HepG2 (cell line): Measurements from ENCODE around the gene MARS2. TPM values are rescaled to one million over a fixed set of nuclear protein-coding genes. Genes with fewer than 3 reads are reported as not detected.
"Not testable (repeated sequence)": the region's sequence is repeated elsewhere in the genome, so short reads cannot be mapped to it uniquely, and the experiment has no call there.

Source experiments
- ATAC-seq: fragments of 200-7000 bp; cut with Tn5 transposase; 3 replicates; pipeline ENCODE4 v1.9.1; 2020; ENCODE audit warnings: mild to moderate bottlenecking, moderate library complexity
- BruUV-seq: library from RNA; stranded (reverse); fragments of 400-500 nt; replicated peaks from 2 replicates; lab custom pipeline; 2021; lab: Mats Ljungman, UMichigan
- CTCF ChIA-PET: fragments of 300-600 bp; formaldehyde crosslinking; extraction: SDS; loops from one replicate; lab custom pipeline; 2021; ENCODE audit warnings: low total read pairs, inconsistent platforms, low intra/inter-chr PET ratio; lab: Yijun Ruan, JAX
- POLR2A ChIA-PET: fragments of 350-600 bp; sonication (Branson Sonifier 250); formaldehyde crosslinking; loops from one replicate; lab custom pipeline; 2020; ENCODE audit warnings: antibody characterized with exemption, inconsistent platforms; lab: Yijun Ruan, JAX
- DNase-seq: peaks from one replicate; pipeline ENCODE4 v3.0.0-alpha.2; 2015; ENCODE audit warnings: low spot score
- FAIRE-seq: peaks from 3 replicates; lab custom pipeline; 2011; peaks lifted over from hg19 to GRCh38; lab: Jason Lieb, UNC
- H2AFZ ChIP-seq: one replicate; pipeline ENCODE4 v1.6.1; 2011; ENCODE audit warnings: low read length, inconsistent platforms
- H3K27ac ChIP-seq: fragments of 300-600 bp; 3 replicates; pipeline ENCODE4 v1.8.0; 2011; ENCODE audit warnings: mixed run types, mild to moderate bottlenecking, mixed read lengths, low read length, inconsistent platforms; ENCODE audit not compliant: insufficient read depth; ENCODE audit errors: extremely low read length
- H3K27me3 ChIP-seq, 2 experiments: fragments of 200-600 bp in 1 of 2; 2 replicates in 1 of 2; 3 replicates in 1 of 2; pipeline versions ENCODE4 v1.6.0 to v1.8.0; 2011; ENCODE audit warnings: low read length in 2 of 2, mild to moderate bottlenecking in 2 of 2, moderate library complexity in 2 of 2, inconsistent platforms in 1 of 2; ENCODE audit not compliant: insufficient read depth in 2 of 2, control insufficient read depth in 1 of 2
- H3K36me3 ChIP-seq, 2 experiments: fragments of 200-600 bp in 1 of 2; replicated peaks in 1 of 2; 2 replicates in 1 of 2; 3 replicates in 1 of 2; pipeline versions ENCODE4 v1.5.1 to v1.8.0; 2011; ENCODE audit warnings: low read length in 2 of 2, inconsistent platforms in 1 of 2; ENCODE audit not compliant: insufficient read depth in 2 of 2, control insufficient read depth in 1 of 2
- H3K4me1 ChIP-seq: 2 replicates; pipeline ENCODE4 v1.5.1; 2012; ENCODE audit warnings: low read length, inconsistent platforms; ENCODE audit not compliant: insufficient read depth
- H3K4me2 ChIP-seq: 2 replicates; pipeline ENCODE4 v1.6.0; 2011; ENCODE audit warnings: low read depth, low read length, inconsistent platforms
- H3K4me3 ChIP-seq, 3 experiments: fragments of 200-600 bp in 1 of 3; sonication (generic), shearing (Covaris generic) in 1 of 3; replicated peaks in 1 of 3; 2 replicates each; pipeline ENCODE4 v1.5.1; 2011 to 2016; ENCODE audit warnings: low read length in 3 of 3, inconsistent platforms in 2 of 3, low read depth in 2 of 3, mild to moderate bottlenecking in 2 of 3, control low read depth in 1 of 3, mixed read lengths in 1 of 3; ENCODE audit not compliant: insufficient read depth in 1 of 3
- H3K79me2 ChIP-seq: one replicate; pipeline ENCODE4 v1.6.1; 2011; ENCODE audit warnings: low read length, inconsistent platforms; ENCODE audit not compliant: insufficient read depth
- H3K9ac ChIP-seq: 2 replicates; pipeline ENCODE4 v1.6.0; 2011; ENCODE audit warnings: mild to moderate bottlenecking, low read depth, low read length, inconsistent platforms; ENCODE audit not compliant: insufficient read depth
- H3K9me3 ChIP-seq: 2 replicates; pipeline ENCODE4 v1.5.1; 2012; ENCODE audit warnings: mild to moderate bottlenecking, low read length
- H4K20me1 ChIP-seq: 2 replicates; pipeline ENCODE4 v1.6.0; 2011; ENCODE audit warnings: inconsistent platforms, mild to moderate bottlenecking, low read length, moderate library complexity; ENCODE audit not compliant: insufficient read depth
- CEBPB ChIP-seq: IDR thresholded peaks from 2 replicates; pipeline ENCODE4 v1.6.1; 2011; ENCODE audit warnings: low read depth, low read length, improper control_type of control experiment, borderline replicate concordance
- FOSL2 ChIP-seq: sonication (generic); formaldehyde crosslinking; IDR thresholded peaks from 2 replicates; pipeline ENCODE4 v1.4.0; 2020; ENCODE audit warnings: missing genetic modification reagents
- HNF4A ChIP-seq: sonication (generic); formaldehyde crosslinking; IDR thresholded peaks from 2 replicates; pipeline ENCODE4 v1.4.0; 2020; ENCODE audit warnings: missing genetic modification reagents
- KDM1A ChIP-seq: IDR thresholded peaks from 2 replicates; pipeline ENCODE4 v1.6.1; 2016; ENCODE audit warnings: missing compliant biosample characterization
- SOX13 ChIP-seq, 3 experiments: fragments of 450-650 bp in 1 of 3; sonication (generic) in 1 of 3; formaldehyde crosslinking in 1 of 3; IDR thresholded peaks in 2 of 3; conservative IDR thresholded peaks in 1 of 3; 2 replicates each; pipeline versions ENCODE4 v1.5.0 to v1.6.1; 2016 to 2020; ENCODE audit warnings: antibody characterized with exemption in 1 of 3, mild to moderate bottlenecking in 1 of 3, missing compliant biosample characterization in 1 of 3, missing genetic modification reagents in 1 of 3, moderate library complexity in 1 of 3
- TEAD2 ChIP-seq: sonication (generic); formaldehyde crosslinking; IDR thresholded peaks from 2 replicates; pipeline ENCODE4 v1.9.0; 2021; ENCODE audit warnings: missing genetic modification reagents
- WGBS: methylation state at CpG from one replicate; pipeline ENCODE4 v1.1.6; 2017; ENCODE audit warnings: low lambda C conversion rate; 5-methylcytosine and 5-hydroxymethylcytosine counted together
- in situ Hi-C: cut with HindIII; loops from 2 replicates; pipeline ENCODE4 v1.10.0; 2017; ENCODE audit warnings: low pct_unique_long_range_greater_than_20kb; ENCODE audit not compliant: extremely low pct_ligation_motif_present
- intact Hi-C: fragments of 100-400 bp; cut with micrococcal nuclease; formaldehyde crosslinking; loops from one replicate; pipeline ENCODE4 v1.10.0; 2022; ENCODE audit not compliant: unreplicated experiment
- polyA plus RNA-seq, 8 experiments: library from polyadenylated mRNA; depleted of rRNA in 3 of 8; stranded (reverse) in 7 of 8; unstranded in 1 of 8; fragments of >200 nt; fragmentation: Illumina TruSeq in 4 of 8; extraction: Trizol in 4 of 8; gene quantifications; 2 replicates each; pipeline versions ENCODE4 v1.2.1 to v1.2.3, GENCODE V29; 2011 to 2016; ENCODE audit warnings: low read depth in 4 of 8, missing spikeins in 1 of 8, mixed read lengths in 1 of 8; ENCODE audit not compliant: insufficient read depth in 1 of 8
- total RNA-seq, 5 experiments: library from RNA; depleted of rRNA; stranded (reverse); fragments of >200 nt; fragmentation: Illumina TruSeq; extraction: Trizol; gene quantifications; 2 replicates each; pipeline ENCODE4 v1.2.3, GENCODE V29; 2016; ENCODE audit warnings: low read depth in 1 of 5
- TF ChIP-seq, protein P1 (sequence below), 2 experiments: fragments of 450-650 bp in 1 of 2; sonication (generic) in 1 of 2; formaldehyde crosslinking; IDR thresholded peaks; 2 replicates each; pipeline versions ENCODE4 v1.5.0 to v1.8.0; 2020 to 2022; ENCODE audit warnings: mild to moderate bottlenecking in 1 of 2, missing genetic modification reagents in 1 of 2
- TF ChIP-seq, protein P2 (sequence below): sonication (generic); formaldehyde crosslinking; IDR thresholded peaks from 2 replicates; pipeline ENCODE4 v1.4.0; 2020; ENCODE audit warnings: missing genetic modification reagents, mild to moderate bottlenecking, borderline replicate concordance

MARS2 gene
- total and polyA plus RNA-seq, 2 of the 13 experiments (the other 11 are each of a cell fraction or from before 2014, with no cell fraction given), result 6.9 to 16.2 TPM

DNA sequence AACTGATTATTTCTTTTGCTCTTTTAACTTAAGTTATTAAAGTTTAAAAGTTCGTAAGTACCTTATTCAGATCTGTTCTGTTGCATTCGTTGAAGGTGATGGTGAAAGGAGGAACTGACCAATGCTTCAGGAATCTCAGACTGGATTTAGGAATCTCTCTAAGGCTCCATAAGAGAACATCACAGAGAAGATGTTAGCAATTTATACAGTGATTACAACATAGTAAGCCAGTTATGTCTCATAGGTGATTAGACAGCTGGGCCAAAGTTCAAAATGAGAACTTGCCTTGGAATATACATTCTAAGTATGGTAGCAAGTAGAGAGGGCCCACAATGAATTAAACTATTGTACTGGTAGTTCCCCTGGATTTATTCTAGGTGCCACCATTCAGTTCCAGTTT lies 3.2 kb downstream of the MARS2 start:
- POLR2A ChIA-PET, result interaction anchor here (1.0 to 1.2 kb wide), 3 partner anchors 34 to 255 kb away, joined by 3 to 5 read pairs (median 3); partner anchors contain the start of genes COQ10B, HSPD1 and HSPE1
- BruUV-seq, result no TSS peak
- Histone ChIP-seq H3K4me2 (peak overlapping the region; percentile 84), H3K9me3 (no peaks in the 10 kb centered on the region), H3K4me3 (peak overlapping the region in 2 of 3 experiments; percentile 60 to 85; a peak in 1 of 6 replicates), H3K27ac (no peak overlapping the region), H3K79me2 (peaks cover 41% of the 10 kb centered on the region), H4K20me1 (peaks cover 22% of the 10 kb centered on the region), H2AFZ (no peak overlapping the region), H3K9ac (no peak overlapping the region), H3K4me1 (peaks cover 38% of the 10 kb centered on the region), H3K36me3 (peaks cover 0 to 7% of the 10 kb centered on the region in 2 experiments; a peak in 2 of 5 replicates), H3K27me3 (no peaks in the 10 kb centered on the region; a peak in 1 of 5 replicates)
- in situ Hi-C loops, result loop anchor here (5.0 to 10.0 kb wide), 2 partner anchors 69 to 194 kb away; partner anchors contain the start of gene MOB4
- ATAC-seq, result no peak
- CTCF ChIA-PET, result interaction anchor here (1.6 kb wide), 1 partner anchor 70 kb away, joined by 20 read pairs; no protein-coding TSS in a partner anchor
- TF ChIP-seq CEBPB (peak; percentile 66; the same call in 1 of the 2 replicates), TEAD2 (no peak), FOSL2 (0 out of 2 replicates have a peak, but pooled peaks have one; percentile 10), KDM1A (CRISPR knock-in tag) (no peak), HNF4A (CRISPR knock-in tag) (peak; percentile 25; the same call in 1 of the 2 replicates), SOX13 (IDR thresholded peaks at IDR 0.05) (no peak), SOX13 (CRISPR knock-in tag; conservative IDR thresholded peaks at IDR 0.05 in 1 of 2, IDR thresholded peaks at IDR 0.05 in 1 of 2) (no peak)
- TF ChIP-seq, protein P1, sequence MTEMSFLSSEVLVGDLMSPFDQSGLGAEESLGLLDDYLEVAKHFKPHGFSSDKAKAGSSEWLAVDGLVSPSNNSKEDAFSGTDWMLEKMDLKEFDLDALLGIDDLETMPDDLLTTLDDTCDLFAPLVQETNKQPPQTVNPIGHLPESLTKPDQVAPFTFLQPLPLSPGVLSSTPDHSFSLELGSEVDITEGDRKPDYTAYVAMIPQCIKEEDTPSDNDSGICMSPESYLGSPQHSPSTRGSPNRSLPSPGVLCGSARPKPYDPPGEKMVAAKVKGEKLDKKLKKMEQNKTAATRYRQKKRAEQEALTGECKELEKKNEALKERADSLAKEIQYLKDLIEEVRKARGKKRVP (CRISPR knock-in tag; IDR thresholded peaks at IDR 0.05), result peak in 1 of 2 experiments; percentile 57; a peak in 2 of 4 replicates
- TF ChIP-seq, protein P2, sequence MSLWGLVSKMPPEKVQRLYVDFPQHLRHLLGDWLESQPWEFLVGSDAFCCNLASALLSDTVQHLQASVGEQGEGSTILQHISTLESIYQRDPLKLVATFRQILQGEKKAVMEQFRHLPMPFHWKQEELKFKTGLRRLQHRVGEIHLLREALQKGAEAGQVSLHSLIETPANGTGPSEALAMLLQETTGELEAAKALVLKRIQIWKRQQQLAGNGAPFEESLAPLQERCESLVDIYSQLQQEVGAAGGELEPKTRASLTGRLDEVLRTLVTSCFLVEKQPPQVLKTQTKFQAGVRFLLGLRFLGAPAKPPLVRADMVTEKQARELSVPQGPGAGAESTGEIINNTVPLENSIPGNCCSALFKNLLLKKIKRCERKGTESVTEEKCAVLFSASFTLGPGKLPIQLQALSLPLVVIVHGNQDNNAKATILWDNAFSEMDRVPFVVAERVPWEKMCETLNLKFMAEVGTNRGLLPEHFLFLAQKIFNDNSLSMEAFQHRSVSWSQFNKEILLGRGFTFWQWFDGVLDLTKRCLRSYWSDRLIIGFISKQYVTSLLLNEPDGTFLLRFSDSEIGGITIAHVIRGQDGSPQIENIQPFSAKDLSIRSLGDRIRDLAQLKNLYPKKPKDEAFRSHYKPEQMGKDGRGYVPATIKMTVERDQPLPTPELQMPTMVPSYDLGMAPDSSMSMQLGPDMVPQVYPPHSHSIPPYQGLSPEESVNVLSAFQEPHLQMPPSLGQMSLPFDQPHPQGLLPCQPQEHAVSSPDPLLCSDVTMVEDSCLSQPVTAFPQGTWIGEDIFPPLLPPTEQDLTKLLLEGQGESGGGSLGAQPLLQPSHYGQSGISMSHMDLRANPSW (CRISPR knock-in tag), result no peak
- WGBS, result 45% methylated on average over 2 of the region's 2 CpGs
- FAIRE-seq, result no peak
- intact Hi-C loops, result loop anchor here (5.0 to 10.0 kb wide), 3 partner anchors 256 to 314 kb away; partner anchors contain the start of genes COQ10B and SF3B1
- DNase-seq, result peak; percentile 44

DNA sequence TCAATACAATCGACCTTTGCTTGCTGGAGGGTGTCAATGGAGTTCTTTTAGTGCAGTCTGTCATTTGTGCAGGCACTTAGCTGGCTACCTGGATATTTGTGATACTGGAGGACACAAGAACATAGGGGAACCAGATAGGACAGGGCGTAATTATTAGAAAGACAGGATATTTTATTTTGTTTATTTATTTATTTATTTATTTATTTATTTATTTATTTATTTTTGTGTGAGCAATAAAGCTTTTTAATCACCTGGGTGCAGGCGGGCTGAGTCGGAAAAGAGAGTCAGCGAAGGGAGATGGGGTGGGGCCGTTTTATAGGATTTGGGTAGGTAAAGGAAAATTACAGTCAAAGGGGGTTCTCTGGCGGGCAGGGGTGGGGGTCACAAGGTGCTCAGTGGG lies 4.0 kb downstream of the MARS2 start:
- peaks cover 22% of the 10 kb centered on the region for H4K20me1 ChIP-seq
- in situ Hi-C loops (loop anchor here (5.0 to 10.0 kb wide), 2 partner anchors 68 to 194 kb away; partner anchors contain the start of gene MOB4), intact Hi-C loops (loop anchor here (5.0 to 10.0 kb wide), 3 partner anchors 257 to 314 kb away; partner anchors contain the start of genes COQ10B and SF3B1)
- 0 out of 6 replicates have a peak overlapping the region, but pooled peaks of 1 of the 3 experiments have one; percentile 60 for H3K4me3 ChIP-seq
- CTCF ChIA-PET, H2AFZ ChIP-seq, ATAC-seq, H3K27ac ChIP-seq, H3K9ac ChIP-seq, BruUV-seq, DNase-seq, FAIRE-seq, H3K9me3 ChIP-seq, H3K27me3 ChIP-seq, H3K36me3 ChIP-seq: not testable (repeated sequence)
- POLR2A ChIA-PET, result interaction anchor here (1.2 kb wide), 2 partner anchors 35 to 209 kb away, joined by 3 to 5 read pairs; partner anchors contain the start of genes HSPD1 and HSPE1
- H3K4me1 ChIP-seq, result peaks cover 41% of the 10 kb centered on the region
- WGBS, result 93% methylated on average over 7 of the region's 7 CpGs
- H3K79me2 ChIP-seq, result peaks cover 41% of the 10 kb centered on the region
- H3K4me2 ChIP-seq, result peak overlapping the region; percentile 84
